Aorta (tissue), 5 donors: ENCODE measurements around the gene RIMKLA. TPM values are rescaled to one million over a fixed set of nuclear protein-coding genes. Genes with fewer than 3 reads are reported as not detected.

Experiments
- ATAC-seq: fragments of 200-7000 bp; cut with Tn5 transposase; one replicate; pipeline ENCODE4 v1.9.1; 2022; ENCODE audit warnings: moderate library complexity; ENCODE audit not compliant: low FRiP score
- DNase-seq, 2 donors: peaks; one replicate each; pipeline ENCODE4 v3.0.0-alpha.2; 2020
- H3K27ac ChIP-seq, 2 donors: one replicate each; pipeline ENCODE4 v1.5.1; 2013; ENCODE audit warnings: low read length in 2 of 2, mild to moderate bottlenecking in 2 of 2, moderate library complexity in 2 of 2, control low read depth in 1 of 2, inconsistent platforms in 1 of 2, low read depth in 1 of 2
- H3K27me3 ChIP-seq, 2 donors: one replicate each; pipeline ENCODE4 v1.6.1; 2013; ENCODE audit warnings: control low read depth in 1 of 2, low read length in 1 of 2, mild to moderate bottlenecking in 1 of 2, moderate library complexity in 1 of 2; ENCODE audit not compliant: insufficient read depth in 2 of 2, control insufficient read depth in 1 of 2
- H3K36me3 ChIP-seq, 2 donors: one replicate each; pipeline ENCODE4 v1.6.1; 2013; ENCODE audit warnings: control low read depth in 1 of 2, low read length in 1 of 2, mild to moderate bottlenecking in 1 of 2; ENCODE audit not compliant: insufficient read depth in 2 of 2, control insufficient read depth in 1 of 2
- H3K4me1 ChIP-seq, 2 donors: one replicate each; pipeline ENCODE4 v1.6.1; 2013; ENCODE audit warnings: low read length in 2 of 2, control low read depth in 1 of 2, mild to moderate bottlenecking in 1 of 2, moderate library complexity in 1 of 2; ENCODE audit not compliant: insufficient read depth in 2 of 2, control insufficient read depth in 1 of 2
- H3K4me3 ChIP-seq, 2 donors: one replicate each; pipeline ENCODE4 v1.5.1; 2013; ENCODE audit warnings: low read length in 2 of 2, control low read depth in 1 of 2, mild to moderate bottlenecking in 1 of 2
- H3K9me3 ChIP-seq: one replicate; pipeline ENCODE4 v1.6.1; 2013; ENCODE audit warnings: mild to moderate bottlenecking, low read length; ENCODE audit not compliant: control insufficient read depth
- WGBS, 2 donors: extraction: QIAGEN DNeasy Blood & Tissue Kit; methylation state at CpG; one replicate each; pipeline ENCODE4 v1.1.7; 2013; 5-methylcytosine and 5-hydroxymethylcytosine counted together
- intact Hi-C, 2 donors: fragments of 100-400 bp; cut with DNase I; formaldehyde crosslinking; loops; one replicate each; pipeline versions ENCODE4 v1.14.2 to v1.15.0; 2022
- polyA plus RNA-seq, 2 donors: library from polyadenylated mRNA; stranded (reverse); fragments of 200-250 nt; gene quantifications; one replicate each; pipeline ENCODE4 v1.2.3, GENCODE V29; 2013
- total RNA-seq, 2 donors: library from RNA; stranded (reverse); fragmentation: NEBNext Ultra II Directional; extraction: Animal tissue kit (Norgen Biotek cat#: 25700); gene quantifications; one replicate each; pipeline ENCODE4 v1.2.1, GENCODE V29; 2021
- donor health status: healthy with polysubstance abuse.
- donor health status: Bipolar disorder and iron deficiency.
- donor health status: DM: no; HTN: no; CAD: no.
- donor health status: DM: no; HTN: no; CAD: no.
- donor health status: DM: yes; HTN: yes; CAD: no.

The RIMKLA gene
- total and polyA plus RNA-seq, 4 donors = 0.06 to 1.3 (median 0.39) TPM

- Histone ChIP-seq H3K4me1 (no peaks in the 10 kb centered on the region), H3K27ac (no peak overlapping the region), H3K36me3 (no peaks in the 10 kb centered on the region), H3K9me3 (peaks cover 2% of the 10 kb centered on the region), H3K4me3 (no peak overlapping the region), H3K27me3 (peaks cover 0 to 5% of the 10 kb centered on the region in 2 donors)
- intact Hi-C loops = no loop called here
- WGBS, 2 donors = 90 to 92% methylated on average over 2 of the region's 2 CpGs
- ATAC-seq = no peak
- no peak for DNase-seq
Observed at GRCh38 chr1:42364542-42364941, 16.1 kb upstream of the RIMKLA start.

GRCh38 chr1:42365118-42365517, 15.5 kb upstream of the RIMKLA start:
- intact Hi-C loops = no loop called here
- Histone ChIP-seq H3K4me3 (no peak overlapping the region), H3K27ac (no peak overlapping the region), H3K36me3 (no peaks in the 10 kb centered on the region), H3K27me3 (peaks cover 0 to 5% of the 10 kb centered on the region in 2 donors), H3K9me3 (peaks cover 2% of the 10 kb centered on the region), H3K4me1 (no peaks in the 10 kb centered on the region)
- 79% methylated on average over 2 of the region's 2 CpGs for WGBS, 2 donors
- no peak for ATAC-seq
- DNase-seq = no peak

- DNase-seq (no peak), ATAC-seq (no peak)
- Histone ChIP-seq H3K4me3 (no peak overlapping the region), H3K27me3 (peaks cover 0 to 2% of the 10 kb centered on the region in 2 donors), H3K4me1 (no peaks in the 10 kb centered on the region), H3K27ac (no peak overlapping the region), H3K9me3 (no peaks in the 10 kb centered on the region), H3K36me3 (no peaks in the 10 kb centered on the region)
- WGBS, 2 donors = 79 to 84% methylated on average over 7 of the region's 7 CpGs
- intact Hi-C loops = no loop called here
Observed at GRCh38 chr1:42368096-42368795, 12.3 kb upstream of the RIMKLA start.

- intact Hi-C loops = no loop called here
- WGBS, 2 donors = 70 to 88% methylated on average over 1 of the region's 1 CpG
- ATAC-seq = no peak
- no peak overlapping the region for H3K4me3 ChIP-seq
- H3K9me3 ChIP-seq = no peaks in the 10 kb centered on the region
- no peaks in the 10 kb centered on the region for H3K4me1 ChIP-seq
- H3K27ac ChIP-seq = no peak overlapping the region
- H3K36me3 ChIP-seq = no peaks in the 10 kb centered on the region
- peaks cover 0 to 2% of the 10 kb centered on the region in 2 donors for H3K27me3 ChIP-seq
- DNase-seq = no peak
Observed at GRCh38 chr1:42369471-42369870, 11.1 kb upstream of the RIMKLA start.

- Histone ChIP-seq H3K27ac (no peak overlapping the region), H3K27me3 (peaks cover 0 to 2% of the 10 kb centered on the region in 2 donors), H3K4me3 (no peak overlapping the region), H3K36me3 (no peaks in the 10 kb centered on the region), H3K9me3 (no peaks in the 10 kb centered on the region), H3K4me1 (no peaks in the 10 kb centered on the region)
- no peak for ATAC-seq
- intact Hi-C loops = no loop called here
- no peak for DNase-seq
Observed at GRCh38 chr1:42370876-42371549, 9.6 kb upstream of the RIMKLA start.

- Histone ChIP-seq H3K36me3 (no peaks in the 10 kb centered on the region), H3K4me3 (no peak overlapping the region), H3K4me1 (no peaks in the 10 kb centered on the region), H3K27ac (no peak overlapping the region), H3K27me3 (peaks cover 0 to 2% of the 10 kb centered on the region in 2 donors), H3K9me3 (no peaks in the 10 kb centered on the region)
- ATAC-seq (no peak), DNase-seq (no peak)
- intact Hi-C loops = no loop called here
- 89 to 92% methylated on average over 2 of the region's 2 CpGs for WGBS, 2 donors
Observed at GRCh38 chr1:42372796-42373195, 7.8 kb upstream of the RIMKLA start.

- no peaks in the 10 kb centered on the region for H3K36me3 ChIP-seq
- ATAC-seq (peak; percentile 71), DNase-seq (peak in 1 of 2 donors; percentile 79)
- intact Hi-C loops = no loop called here
- H3K9me3 ChIP-seq = no peaks in the 10 kb centered on the region
- 1% methylated on average over 26 to 34 of the region's 34 CpGs for WGBS, 2 donors
- H3K27me3 ChIP-seq = no peaks in the 10 kb centered on the region
- H3K27ac ChIP-seq = no peak overlapping the region
- no peaks in the 10 kb centered on the region for H3K4me1 ChIP-seq
- peak overlapping the region; percentile 59 to 64 for H3K4me3 ChIP-seq
Observed at GRCh38 chr1:42379794-42380585, 602 bp upstream of the RIMKLA start.

- no peaks in the 10 kb centered on the region for H3K9me3 ChIP-seq
- 12 to 14% methylated on average over 8 of the region's 8 CpGs for WGBS, 2 donors
- no peak overlapping the region for H3K4me3 ChIP-seq
- intact Hi-C loops = no loop called here
- ATAC-seq (no peak), DNase-seq (no peak)
- H3K27me3 ChIP-seq = no peaks in the 10 kb centered on the region
- no peak overlapping the region for H3K27ac ChIP-seq
- H3K36me3 ChIP-seq = no peaks in the 10 kb centered on the region
- no peaks in the 10 kb centered on the region for H3K4me1 ChIP-seq
Observed at GRCh38 chr1:42381280-42381673, 685 bp downstream of the RIMKLA start.
